ENCODE data around the gene FHOD3. TPM values are rescaled to one million over a fixed set of nuclear protein-coding genes. Genes with fewer than 3 reads are reported as not detected.

The FHOD3 gene
- total RNA-seq, 1 donor from 2014 or later: 2.5 TPM

GRCh38 chr18:36312806-36313395 is 15.4 kb downstream of the FHOD3 start:
- no peak for DNase-seq
- Histone ChIP-seq H3K4me1 (no peaks in the 10 kb centered on the region), H3K36me3 (no peaks in the 10 kb centered on the region), H3K9me3 (no peaks in the 10 kb centered on the region), H3K27ac (no peak overlapping the region), H3K27me3 (ENCODE audit: low read depth) (no peaks in the 10 kb centered on the region), H3K4me3 (no peak overlapping the region)
- ATAC-seq: no peak
- intact Hi-C loops (cut with DNase I): no loop called here
- TF ChIP-seq, protein P1, sequence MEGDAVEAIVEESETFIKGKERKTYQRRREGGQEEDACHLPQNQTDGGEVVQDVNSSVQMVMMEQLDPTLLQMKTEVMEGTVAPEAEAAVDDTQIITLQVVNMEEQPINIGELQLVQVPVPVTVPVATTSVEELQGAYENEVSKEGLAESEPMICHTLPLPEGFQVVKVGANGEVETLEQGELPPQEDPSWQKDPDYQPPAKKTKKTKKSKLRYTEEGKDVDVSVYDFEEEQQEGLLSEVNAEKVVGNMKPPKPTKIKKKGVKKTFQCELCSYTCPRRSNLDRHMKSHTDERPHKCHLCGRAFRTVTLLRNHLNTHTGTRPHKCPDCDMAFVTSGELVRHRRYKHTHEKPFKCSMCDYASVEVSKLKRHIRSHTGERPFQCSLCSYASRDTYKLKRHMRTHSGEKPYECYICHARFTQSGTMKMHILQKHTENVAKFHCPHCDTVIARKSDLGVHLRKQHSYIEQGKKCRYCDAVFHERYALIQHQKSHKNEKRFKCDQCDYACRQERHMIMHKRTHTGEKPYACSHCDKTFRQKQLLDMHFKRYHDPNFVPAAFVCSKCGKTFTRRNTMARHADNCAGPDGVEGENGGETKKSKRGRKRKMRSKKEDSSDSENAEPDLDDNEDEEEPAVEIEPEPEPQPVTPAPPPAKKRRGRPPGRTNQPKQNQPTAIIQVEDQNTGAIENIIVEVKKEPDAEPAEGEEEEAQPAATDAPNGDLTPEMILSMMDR (IDR thresholded peaks at IDR 0.05): no peak

DNA sequence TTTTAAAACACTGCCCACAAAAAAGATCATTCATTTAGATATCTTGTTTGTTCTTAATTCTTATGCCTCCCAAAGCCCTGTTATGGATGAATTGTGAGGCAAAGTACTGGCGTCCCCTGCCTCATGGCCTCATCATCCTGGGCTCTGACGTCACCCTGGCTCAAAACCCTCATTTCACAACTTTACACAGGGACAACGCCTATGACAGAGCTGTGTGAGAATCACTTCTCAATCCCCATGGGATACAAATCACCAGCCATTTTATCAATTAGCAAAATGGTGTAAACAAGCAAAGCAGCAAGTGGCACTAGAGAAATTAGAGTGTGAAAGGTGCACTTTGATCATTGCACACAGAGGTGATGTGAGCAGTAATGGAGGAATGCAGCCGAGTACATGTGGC is 16.6 kb downstream of the FHOD3 start:
- TF ChIP-seq, protein P1 (IDR thresholded peaks at IDR 0.05): no peak
- no peak overlapping the region for H3K4me3 ChIP-seq
- no peaks in the 10 kb centered on the region for H3K4me1 ChIP-seq
- H3K9me3 ChIP-seq: peaks cover 6% of the 10 kb centered on the region
- no peak overlapping the region for H3K27ac ChIP-seq
- H3K27me3 ChIP-seq (ENCODE audit: low read depth): no peaks in the 10 kb centered on the region
- no peak for ATAC-seq
- no peak for DNase-seq
- no peaks in the 10 kb centered on the region for H3K36me3 ChIP-seq
- intact Hi-C loops (cut with DNase I): no loop called here

DNA sequence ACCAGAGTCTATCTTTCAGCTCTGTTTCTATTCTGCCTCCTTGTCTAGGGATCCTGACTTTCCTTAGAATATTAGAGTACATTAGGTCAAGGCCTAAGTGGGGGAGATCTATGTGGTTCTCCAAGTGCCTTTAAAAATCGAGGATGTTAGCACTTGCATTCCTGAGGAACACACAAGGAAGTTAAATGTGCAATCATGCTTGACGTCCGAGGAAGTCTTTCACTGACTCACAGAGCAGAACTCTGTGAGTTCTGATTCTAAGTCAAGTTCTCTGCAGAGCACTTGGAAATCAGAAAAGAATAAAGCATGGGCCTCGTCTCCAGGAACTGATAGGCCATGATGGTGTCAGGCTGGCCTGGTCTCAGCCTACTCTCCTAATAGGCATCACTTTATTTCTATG is 17.2 kb downstream of the FHOD3 start:
- intact Hi-C loops (cut with DNase I): no loop called here
- TF ChIP-seq, protein P1 (IDR thresholded peaks at IDR 0.05): no peak
- Histone ChIP-seq H3K36me3 (no peaks in the 10 kb centered on the region), H3K27ac (no peak overlapping the region), H3K9me3 (peaks cover 7% of the 10 kb centered on the region), H3K27me3 (ENCODE audit: low read depth) (no peaks in the 10 kb centered on the region), H3K4me1 (no peaks in the 10 kb centered on the region), H3K4me3 (no peak overlapping the region)
- DNase-seq (no peak), ATAC-seq (peak in 1 of 2 donors; percentile 9)

DNA sequence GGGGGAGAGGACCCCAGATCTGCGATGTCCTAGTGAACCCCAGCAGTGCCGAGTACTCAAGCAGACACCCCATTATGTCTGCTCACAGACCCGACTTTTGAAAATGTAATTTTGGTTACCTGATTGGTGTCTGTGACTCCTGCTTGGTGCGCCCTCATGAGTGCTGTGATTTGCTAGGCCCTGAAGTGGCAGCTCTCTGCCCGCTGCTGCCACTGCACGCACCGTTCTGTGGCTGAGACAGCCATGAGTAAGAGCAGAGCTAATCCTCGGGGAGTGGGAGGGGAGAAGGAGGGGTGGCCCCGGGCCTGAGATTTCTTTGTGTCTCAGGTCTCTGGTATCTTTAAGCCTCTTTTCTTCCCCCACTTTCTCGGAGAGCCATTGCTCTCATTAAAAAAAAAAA is 18.2 kb downstream of the FHOD3 start:
- Histone ChIP-seq H3K27me3 (ENCODE audit: low read depth) (no peaks in the 10 kb centered on the region), H3K4me1 (no peaks in the 10 kb centered on the region), H3K36me3 (no peaks in the 10 kb centered on the region), H3K9me3 (peaks cover 7% of the 10 kb centered on the region), H3K27ac (no peak overlapping the region), H3K4me3 (no peak overlapping the region)
- no peak for DNase-seq
- TF ChIP-seq, protein P1 (IDR thresholded peaks at IDR 0.05): no peak
- intact Hi-C loops (cut with DNase I): no loop called here
- ATAC-seq: no peak

DNA sequence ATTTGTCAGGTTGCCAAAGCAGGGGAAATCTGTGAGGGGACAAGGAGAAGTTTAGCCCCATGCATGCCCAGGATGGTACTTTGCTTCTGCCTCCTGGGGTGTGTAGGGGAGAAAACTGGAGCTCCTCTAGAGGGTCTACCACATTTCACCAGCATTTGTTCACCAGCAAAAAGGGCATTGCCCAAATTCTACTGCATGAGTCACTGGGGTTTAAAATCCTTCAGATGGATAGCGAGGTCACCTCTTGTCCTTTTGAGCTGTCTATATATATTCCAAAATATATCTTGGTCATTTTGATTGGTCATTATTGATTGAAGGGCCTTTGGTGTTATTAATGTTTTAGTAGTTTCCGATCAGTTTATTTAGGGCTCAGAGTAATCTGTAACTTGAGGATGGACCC is 18.7 kb downstream of the FHOD3 start:
- Histone ChIP-seq H3K36me3 (no peaks in the 10 kb centered on the region), H3K27ac (no peak overlapping the region), H3K27me3 (ENCODE audit: low read depth) (no peaks in the 10 kb centered on the region), H3K9me3 (peaks cover 7% of the 10 kb centered on the region), H3K4me3 (no peak overlapping the region), H3K4me1 (no peaks in the 10 kb centered on the region)
- DNase-seq: no peak
- intact Hi-C loops (cut with DNase I): no loop called here
- ATAC-seq: peak in 1 of 2 donors; percentile 21
- TF ChIP-seq, protein P1 (IDR thresholded peaks at IDR 0.05): no peak

Measured in lower lobe of right lung (tissue), 2 donors.